ENCODE results near the gene IZUMO4.

The IZUMO4 gene

GRCh38 chr19:2050349-2050990 is 46.2 kb upstream of the IZUMO4 start:
- no peak for DNase-seq (ENCODE audit: extremely low read depth, low read depth)
- no peak for TF ChIP-seq CTCF (IDR thresholded peaks at IDR 0.05; ENCODE audit: low read depth, low read length)

- peak; percentile 59 for DNase-seq (ENCODE audit: extremely low read depth, low read depth)
- peak; percentile 41 for TF ChIP-seq CTCF (IDR thresholded peaks at IDR 0.05; ENCODE audit: low read depth, low read length)
Observed at GRCh38 chr19:2050991-2051772, 45.5 kb upstream of the IZUMO4 start, which contains the start of gene MKNK2. MKNK2 (minus strand) TSS chr19:2051244; CDS start chr19:2050851, 393 bp downstream.

GRCh38 chr19:2051773-2052704 is 44.7 kb upstream of the IZUMO4 start:
- DNase-seq (ENCODE audit: extremely low read depth, low read depth): no peak
- no peak for TF ChIP-seq CTCF (IDR thresholded peaks at IDR 0.05; ENCODE audit: low read depth, low read length)

- TF ChIP-seq CTCF (IDR thresholded peaks at IDR 0.05; ENCODE audit: low read depth, low read length): no peak
- no peak for DNase-seq (ENCODE audit: extremely low read depth, low read depth)
Observed at GRCh38 chr19:2053601-2054389, 42.9 kb upstream of the IZUMO4 start.

GRCh38 chr19:2054763-2055162 is 42.0 kb upstream of the IZUMO4 start:
- DNase-seq (ENCODE audit: extremely low read depth, low read depth): no peak

More at GRCh38 chr19:2054763-2055162, 42.0 kb upstream of the IZUMO4 start:
- TF ChIP-seq CTCF (IDR thresholded peaks at IDR 0.05; ENCODE audit: low read depth, low read length): no peak
